Pancreas (tissue), 10 donors: ENCODE data around the gene PDP2. TPM values are rescaled to one million over a fixed set of nuclear protein-coding genes. Genes with fewer than 3 reads are reported as not detected.

Experiments
- ATAC-seq, 4 donors: fragments of 200-7000 bp; cut with Tn5 transposase; one replicate each; pipeline versions ENCODE4 v1.8.0 to v1.9.1; 2020; ENCODE audit warnings: mild to moderate bottlenecking in 4 of 4, moderate library complexity in 4 of 4
- DNase-seq, 6 donors: peaks; one replicate each; pipeline ENCODE4 v3.0.0-alpha.2; 2020
- FAIRE-seq: peaks from 2 replicates; lab custom pipeline; 2012; peaks lifted over from hg19 to GRCh38; lab: Jason Lieb, UNC
- H3K27ac ChIP-seq, 4 donors: fragments of 200-600 bp; sonication (generic); 1 replicate in 3 of 4; 2 replicates in 1 of 4; pipeline versions ENCODE4 v1.5.0 to v1.8.0; 2020
- H3K27me3 ChIP-seq, 4 donors: fragments of 200-600 bp; one replicate each; pipeline ENCODE4 v1.8.0; 2021
- H3K36me3 ChIP-seq, 3 donors: fragments of 200-600 bp; sonication (generic) in 1 of 3; one replicate each; pipeline versions ENCODE4 v1.5.0 to v1.8.0; 2020 to 2021
- H3K4me1 ChIP-seq, 3 donors: fragments of 200-600 bp; one replicate each; pipeline ENCODE4 v1.8.0; 2021
- H3K4me3 ChIP-seq, 4 donors: fragments of 200-600 bp; sonication (generic) in 2 of 4; one replicate each; pipeline versions ENCODE4 v1.5.0 to v1.8.0; 2020 to 2021
- H3K9me3 ChIP-seq, 4 donors: fragments of 200-600 bp; one replicate each; pipeline ENCODE4 v1.8.0; 2021
- WGBS, 2 donors: extraction: QIAGEN DNeasy Blood & Tissue Kit; methylation state at CpG; one replicate each; pipeline ENCODE4 v1.1.7; 2013; 5-methylcytosine and 5-hydroxymethylcytosine counted together
- intact Hi-C, 3 donors: fragments of 100-400 bp; cut with DNase I; formaldehyde crosslinking; loops; one replicate each; pipeline versions ENCODE4 v1.11.1 to v1.14.2; 2022
- polyA plus RNA-seq, 2 donors: library from polyadenylated mRNA; stranded (reverse); fragments of 200-250 nt; gene quantifications; one replicate each; pipeline ENCODE4 v1.2.3, GENCODE V29; 2013
- total RNA-seq, 6 donors: library from RNA; stranded (reverse); fragmentation: NEBNext Ultra II Directional in 4 of 6; extraction: Animal tissue kit (Norgen Biotek cat#: 25700) in 4 of 6; gene quantifications; one replicate each; pipeline versions ENCODE4 v1.2.1 to v1.2.4, GENCODE V29; 2021 to 2023
- TF ChIP-seq, protein P1 (sequence below), 4 donors: fragments of 200-600 bp; sonication (generic) in 3 of 4; IDR thresholded peaks; one replicate each; pipeline versions ENCODE4 v1.5.0 to v1.8.0; 2021; ENCODE audit warnings: antibody characterized with exemption in 4 of 4
- donor health status: healthy with polysubstance abuse.
- donor health status: DM: no; HTN: no; CAD: no; lungs with moderate emphysema.
- donor health status: DM: no; HTN: no; CAD: no.
- donor health status: control.
- donor health status: control.
- donor health status: Bipolar disorder and iron deficiency.
- donor health status: DM: yes; HTN: yes; CAD: no.
- donor health status: DM: no; HTN: no; CAD: no.
- donor health status: DM: no; HTN: no; CAD: no.
- donor health status: DM: yes; HTN: yes; CAD: no.

Gene PDP2
- total and polyA plus RNA-seq, 8 donors = 1.6 to 8.5 (median 7.2) TPM

DNA sequence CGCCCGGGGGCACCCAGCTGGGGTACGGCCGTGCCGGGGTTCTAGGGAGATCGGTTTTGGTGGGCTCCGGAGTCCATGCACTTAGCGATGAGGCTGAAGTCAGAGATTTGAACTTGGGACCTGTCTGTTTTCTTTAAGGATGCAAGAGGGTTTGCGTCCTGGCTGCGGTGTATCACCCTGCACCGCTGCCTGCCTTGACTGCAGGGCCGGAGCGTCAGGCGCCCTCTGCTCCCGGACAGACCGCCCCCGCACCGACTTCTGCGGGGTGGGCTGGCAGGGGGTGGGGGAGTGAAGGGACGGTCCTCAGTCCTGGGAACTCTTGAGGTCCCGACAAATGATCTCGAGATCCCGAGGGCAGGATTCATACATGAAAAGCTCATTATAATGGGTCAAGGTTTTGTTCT is 701 bp downstream of the PDP2 start:
- DNase-seq (peak in 1 of 6 donors; percentile 25), ATAC-seq (peak; percentile 16 to 41 (median 25)), FAIRE-seq (no peak)
- Histone ChIP-seq H3K4me1 (peaks cover 6 to 14% (median 7%) of the 10 kb centered on the region in 3 donors), H3K4me3 (peak overlapping the region; percentile 60 to 94 (median 89)), H3K36me3 (peaks cover 0 to 12% (median 11%) of the 10 kb centered on the region in 3 donors), H3K27me3 (no peaks in the 10 kb centered on the region), H3K9me3 (no peaks in the 10 kb centered on the region), H3K27ac (peak overlapping the region in 3 of 4 donors; percentile 48 to 82 (median 51))
- 0 to 3% methylated on average over 23 of the region's 23 CpGs for WGBS, 2 donors
- intact Hi-C loops = no loop called here
- TF ChIP-seq, protein P1, sequence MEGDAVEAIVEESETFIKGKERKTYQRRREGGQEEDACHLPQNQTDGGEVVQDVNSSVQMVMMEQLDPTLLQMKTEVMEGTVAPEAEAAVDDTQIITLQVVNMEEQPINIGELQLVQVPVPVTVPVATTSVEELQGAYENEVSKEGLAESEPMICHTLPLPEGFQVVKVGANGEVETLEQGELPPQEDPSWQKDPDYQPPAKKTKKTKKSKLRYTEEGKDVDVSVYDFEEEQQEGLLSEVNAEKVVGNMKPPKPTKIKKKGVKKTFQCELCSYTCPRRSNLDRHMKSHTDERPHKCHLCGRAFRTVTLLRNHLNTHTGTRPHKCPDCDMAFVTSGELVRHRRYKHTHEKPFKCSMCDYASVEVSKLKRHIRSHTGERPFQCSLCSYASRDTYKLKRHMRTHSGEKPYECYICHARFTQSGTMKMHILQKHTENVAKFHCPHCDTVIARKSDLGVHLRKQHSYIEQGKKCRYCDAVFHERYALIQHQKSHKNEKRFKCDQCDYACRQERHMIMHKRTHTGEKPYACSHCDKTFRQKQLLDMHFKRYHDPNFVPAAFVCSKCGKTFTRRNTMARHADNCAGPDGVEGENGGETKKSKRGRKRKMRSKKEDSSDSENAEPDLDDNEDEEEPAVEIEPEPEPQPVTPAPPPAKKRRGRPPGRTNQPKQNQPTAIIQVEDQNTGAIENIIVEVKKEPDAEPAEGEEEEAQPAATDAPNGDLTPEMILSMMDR (IDR thresholded peaks at IDR 0.05) = no peak

DNA sequence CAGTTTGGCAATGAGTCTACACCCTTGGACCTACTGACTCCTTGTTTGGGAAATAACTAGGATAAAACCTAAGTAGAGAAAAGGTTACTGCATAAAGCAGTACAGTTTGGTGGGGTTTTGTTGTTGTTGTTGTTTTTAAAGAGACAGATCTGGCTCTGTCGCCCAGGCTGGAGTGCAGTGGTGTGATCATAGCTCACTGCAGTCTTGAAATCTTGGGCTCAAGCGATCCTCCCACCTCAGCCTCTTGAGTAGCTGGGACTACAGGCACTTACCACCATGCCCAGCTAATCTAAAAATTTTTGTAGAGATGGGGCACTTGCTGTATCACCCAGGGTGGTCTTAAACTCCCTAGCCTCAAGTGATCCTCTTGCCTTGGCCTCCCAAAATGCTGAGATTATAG is 1.2 kb downstream of the PDP2 start:
- Histone ChIP-seq H3K27me3 (no peaks in the 10 kb centered on the region), H3K4me1 (peaks cover 6 to 14% (median 7%) of the 10 kb centered on the region in 3 donors), H3K27ac (no peak overlapping the region), H3K4me3 (peak overlapping the region in 3 of 4 donors; percentile 60 to 92 (median 86)), H3K36me3 (peaks cover 0 to 12% (median 11%) of the 10 kb centered on the region in 3 donors), H3K9me3 (no peaks in the 10 kb centered on the region)
- intact Hi-C loops = no loop called here
- FAIRE-seq (no peak), DNase-seq (no peak), ATAC-seq (no peak)
- TF ChIP-seq, protein P1 (IDR thresholded peaks at IDR 0.05) = no peak
- WGBS, 2 donors = 39 to 50% methylated on average over 2 of the region's 2 CpGs

DNA sequence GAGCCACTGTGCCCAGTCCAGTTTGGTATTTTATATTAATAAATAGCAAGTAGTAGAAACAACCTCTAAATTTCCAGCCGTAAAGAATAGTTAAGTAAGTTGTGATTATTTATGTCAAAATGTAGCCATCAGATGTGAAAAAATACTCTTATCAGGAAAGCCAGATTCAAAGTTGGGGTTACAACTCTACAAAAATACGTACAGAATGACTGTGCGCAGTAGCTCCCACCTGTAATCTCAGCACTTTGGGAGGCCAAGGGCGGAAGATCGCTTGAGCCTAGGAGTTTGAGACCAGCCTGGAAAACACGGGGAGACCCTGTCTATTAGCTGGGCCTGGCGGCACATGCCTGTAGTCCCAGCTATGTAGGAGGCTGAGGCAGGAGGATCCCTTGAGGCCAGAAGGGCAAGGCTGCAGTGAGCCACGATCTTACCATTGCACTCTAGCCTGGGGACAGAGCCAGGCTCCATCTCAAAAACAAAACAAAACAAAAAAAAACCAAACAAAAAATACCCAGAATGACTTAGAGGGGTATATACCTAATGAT is 1.7 kb downstream of the PDP2 start:
- Histone ChIP-seq H3K4me3 (peak overlapping the region in 1 of 4 donors; percentile 60), H3K9me3 (no peaks in the 10 kb centered on the region), H3K36me3 (peaks cover 0 to 12% (median 11%) of the 10 kb centered on the region in 3 donors), H3K4me1 (peaks cover 6 to 14% (median 7%) of the 10 kb centered on the region in 3 donors), H3K27ac (no peak overlapping the region), H3K27me3 (no peaks in the 10 kb centered on the region)
- 84 to 87% methylated on average over 8 of the region's 8 CpGs for WGBS, 2 donors
- DNase-seq (no peak), FAIRE-seq (no peak), ATAC-seq (no peak)
- TF ChIP-seq, protein P1 (IDR thresholded peaks at IDR 0.05) = no peak
- intact Hi-C loops = no loop called here

DNA sequence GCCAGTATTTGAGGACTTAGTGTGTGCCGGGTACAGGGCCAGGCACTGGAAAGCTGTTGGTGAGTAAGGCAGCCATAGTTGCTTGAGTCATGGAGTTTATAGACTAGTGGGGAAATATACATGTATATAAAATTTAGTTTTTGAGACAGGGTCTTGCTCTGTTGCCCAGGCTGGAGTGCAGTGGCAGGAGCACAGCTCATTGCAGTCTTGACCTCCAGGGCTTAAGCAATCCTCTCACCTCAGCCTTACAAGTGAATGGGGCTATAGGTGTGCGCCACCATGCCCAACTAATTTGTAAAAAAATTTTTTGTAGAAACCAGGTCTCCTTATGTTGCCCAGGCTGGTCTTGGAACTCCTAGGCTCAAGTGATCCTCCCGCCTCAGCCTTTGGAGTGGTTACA is 2.4 kb downstream of the PDP2 start:
- Histone ChIP-seq H3K4me1 (peaks cover 4 to 14% (median 7%) of the 10 kb centered on the region in 3 donors), H3K36me3 (peaks cover 0 to 12% (median 11%) of the 10 kb centered on the region in 3 donors), H3K4me3 (no peak overlapping the region), H3K27ac (no peak overlapping the region), H3K27me3 (no peaks in the 10 kb centered on the region), H3K9me3 (no peaks in the 10 kb centered on the region)
- WGBS, 2 donors = 97% methylated on average over 3 of the region's 3 CpGs
- FAIRE-seq (no peak), DNase-seq (no peak), ATAC-seq (no peak)
- intact Hi-C loops = no loop called here
- TF ChIP-seq, protein P1 (IDR thresholded peaks at IDR 0.05) = no peak

DNA sequence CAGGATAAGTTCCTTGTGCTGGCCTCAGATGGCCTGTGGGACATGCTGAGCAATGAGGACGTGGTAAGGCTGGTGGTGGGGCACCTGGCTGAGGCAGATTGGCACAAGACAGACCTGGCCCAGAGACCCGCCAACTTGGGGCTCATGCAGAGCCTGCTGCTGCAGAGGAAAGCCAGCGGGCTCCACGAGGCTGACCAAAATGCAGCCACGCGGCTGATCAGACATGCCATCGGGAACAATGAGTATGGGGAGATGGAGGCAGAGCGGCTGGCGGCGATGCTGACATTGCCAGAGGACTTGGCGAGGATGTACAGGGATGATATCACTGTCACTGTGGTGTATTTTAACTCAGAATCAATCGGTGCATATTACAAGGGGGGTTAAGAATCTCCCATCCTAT is 5.2 kb downstream of the PDP2 start:
- no peak for FAIRE-seq
- 85 to 89% methylated on average over 12 of the region's 12 CpGs for whole genome bisulfite sequencing, 2 donors
- H3K4me1 ChIP-seq = peaks cover 0 to 7% (median 5%) of the 10 kb centered on the region in 3 donors
- TF ChIP-seq, protein P1 (IDR thresholded peaks at IDR 0.05) = no peak
- H3K36me3 ChIP-seq = peaks cover 0 to 12% (median 11%) of the 10 kb centered on the region in 3 donors
- DNase-seq = peak in 1 of 6 donors; percentile 67
- no peak for ATAC-seq
- H3K27ac ChIP-seq = no peak overlapping the region
- no peaks in the 10 kb centered on the region for H3K27me3 ChIP-seq
- H3K9me3 ChIP-seq = no peaks in the 10 kb centered on the region
- intact Hi-C loops = no loop called here
- H3K4me3 ChIP-seq = no peak overlapping the region
